ENCODE measurements around the gene ATRX.
"Not testable (repeated sequence)": the region's sequence is repeated elsewhere in the genome, so short reads cannot be mapped to it uniquely, and the experiment has no call there.

The ATRX gene

GRCh38 chrX:77622233-77622632, 163.8 kb downstream of the ATRX start:
- DNase-seq (ENCODE audit: low read depth in 1 of 2, low spot score in 1 of 2) = no peak

- DNase-seq (ENCODE audit: low read depth in 1 of 2, low spot score in 1 of 2) = not testable (repeated sequence)
These were observed 164.6 kb downstream of the ATRX start for GRCh38 chrX:77621453-77621852.

GRCh38 chrX:77617206-77617605, 168.8 kb downstream of the ATRX start:
- DNase-seq (ENCODE audit: low read depth in 1 of 2, low spot score in 1 of 2) = no peak

- no peak for DNase-seq (ENCODE audit: low read depth in 1 of 2, low spot score in 1 of 2)
These were observed 182.2 kb downstream of the ATRX start for GRCh38 chrX:77603635-77604336.

GRCh38 chrX:77597511-77597910, 188.5 kb downstream of the ATRX start:
- DNase-seq (ENCODE audit: low read depth in 1 of 2, low spot score in 1 of 2) = no peak

- DNase-seq (ENCODE audit: low read depth in 1 of 2, low spot score in 1 of 2) = no peak
These were observed 188.9 kb downstream of the ATRX start for GRCh38 chrX:77597090-77597489.

- no peak for DNase-seq (ENCODE audit: low read depth in 1 of 2, low spot score in 1 of 2)
These were observed 190.2 kb downstream of the ATRX start for GRCh38 chrX:77595848-77596247.

GRCh38 chrX:77572322-77572721, 213.7 kb downstream of the ATRX start:
- no peak for DNase-seq (ENCODE audit: low read depth in 1 of 2, low spot score in 1 of 2)

- DNase-seq (ENCODE audit: low read depth in 1 of 2, low spot score in 1 of 2) = no peak
These were observed 220.7 kb downstream of the ATRX start for GRCh38 chrX:77565278-77565677.

- no peak for DNase-seq (ENCODE audit: low read depth in 1 of 2, low spot score in 1 of 2)
These were observed 221.2 kb downstream of the ATRX start for GRCh38 chrX:77564823-77565222.

GRCh38 chrX:77561372-77561771, 224.6 kb downstream of the ATRX start:
- no peak for DNase-seq (ENCODE audit: low read depth in 1 of 2, low spot score in 1 of 2)

GRCh38 chrX:77556276-77556675, 229.7 kb downstream of the ATRX start:
- no peak for DNase-seq (ENCODE audit: low read depth in 1 of 2, low spot score in 1 of 2)

- DNase-seq (ENCODE audit: low read depth in 1 of 2, low spot score in 1 of 2) = no peak
These were observed 237.3 kb downstream of the ATRX start for GRCh38 chrX:77548751-77549150.

GRCh38 chrX:77539778-77540177, 246.2 kb downstream of the ATRX start:
- not testable (repeated sequence) for DNase-seq (ENCODE audit: low read depth in 1 of 2, low spot score in 1 of 2)

GRCh38 chrX:77531261-77531660, 254.8 kb downstream of the ATRX start:
- DNase-seq (ENCODE audit: low read depth in 1 of 2, low spot score in 1 of 2) = not testable (repeated sequence)

- no peak for DNase-seq (ENCODE audit: low read depth in 1 of 2, low spot score in 1 of 2)
These were observed 258.0 kb downstream of the ATRX start for GRCh38 chrX:77528034-77528433.

- DNase-seq (ENCODE audit: low read depth in 1 of 2, low spot score in 1 of 2) = no peak
These were observed 258.6 kb downstream of the ATRX start for GRCh38 chrX:77527233-77528001.

- no peak for DNase-seq (ENCODE audit: low read depth in 1 of 2, low spot score in 1 of 2)
These were observed 266.3 kb downstream of the ATRX start for GRCh38 chrX:77519765-77520164.

- no peak for DNase-seq (ENCODE audit: low read depth in 1 of 2, low spot score in 1 of 2)
These were observed 271.8 kb downstream of the ATRX start for GRCh38 chrX:77514177-77514576.

GRCh38 chrX:77510007-77510406, 276.0 kb downstream of the ATRX start:
- no peak for DNase-seq (ENCODE audit: low read depth in 1 of 2, low spot score in 1 of 2)

- no peak for DNase-seq (ENCODE audit: low read depth in 1 of 2, low spot score in 1 of 2)
These were observed 280.8 kb downstream of the ATRX start for GRCh38 chrX:77505227-77505626.

GRCh38 chrX:77502951-77503525, 283.0 kb downstream of the ATRX start:
- no peak for DNase-seq (ENCODE audit: low read depth in 1 of 2, low spot score in 1 of 2)

Data from activated T-helper 1 cell treated with anti-CD3 and anti-CD28 coated beads, Interleukin-2, amount 50 U/mL, for 16 hours (primary cell).